GM18520 (cell line): ENCODE measurements around the gene UNC5B.

Experiments used
- ATAC-seq: cut with Tn5 transposase; IDR thresholded peaks from one replicate; pipeline ENCODE4 v1.9.1; 2021; ENCODE audit not compliant: unreplicated experiment

The UNC5B gene

DNA sequence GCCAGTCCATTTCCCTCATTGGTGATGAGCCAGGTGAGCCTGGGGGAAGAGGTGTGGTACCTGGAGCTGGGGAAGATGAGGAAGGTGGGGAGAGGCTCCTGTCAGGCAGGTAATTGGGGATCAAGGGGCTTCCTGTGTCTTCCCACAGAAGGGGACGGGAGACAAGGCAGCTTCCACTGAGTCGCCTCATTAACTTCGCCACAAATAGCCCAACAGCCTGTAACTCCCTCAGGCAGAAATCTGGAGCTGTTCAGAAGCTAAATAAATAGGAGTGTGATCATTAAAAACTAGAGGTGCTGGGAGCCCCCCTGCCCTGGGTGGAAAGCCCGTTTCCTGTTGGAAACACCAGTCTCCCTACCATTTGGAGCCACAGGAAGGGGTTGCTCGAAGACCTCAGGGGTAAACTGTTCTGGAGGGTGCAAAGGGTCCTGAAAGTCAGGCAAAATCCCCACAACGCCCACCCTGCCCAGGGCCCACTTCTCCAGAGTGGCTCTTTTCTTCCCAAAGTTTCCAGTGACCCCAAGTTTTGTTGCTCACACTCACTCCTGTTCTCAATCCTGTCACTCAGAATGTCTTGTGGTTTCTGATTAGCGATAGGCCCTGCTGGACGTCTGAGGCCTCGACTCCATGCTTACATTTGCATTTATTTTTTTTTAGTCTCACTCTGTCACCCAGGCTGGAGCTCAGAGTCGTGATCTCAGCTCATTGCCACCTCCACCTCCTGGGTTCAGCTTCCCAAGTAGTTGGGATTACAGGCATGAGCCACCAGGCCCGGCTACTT lies 25.7 kb downstream of the UNC5B start:
- no peak for ATAC-seq

DNA sequence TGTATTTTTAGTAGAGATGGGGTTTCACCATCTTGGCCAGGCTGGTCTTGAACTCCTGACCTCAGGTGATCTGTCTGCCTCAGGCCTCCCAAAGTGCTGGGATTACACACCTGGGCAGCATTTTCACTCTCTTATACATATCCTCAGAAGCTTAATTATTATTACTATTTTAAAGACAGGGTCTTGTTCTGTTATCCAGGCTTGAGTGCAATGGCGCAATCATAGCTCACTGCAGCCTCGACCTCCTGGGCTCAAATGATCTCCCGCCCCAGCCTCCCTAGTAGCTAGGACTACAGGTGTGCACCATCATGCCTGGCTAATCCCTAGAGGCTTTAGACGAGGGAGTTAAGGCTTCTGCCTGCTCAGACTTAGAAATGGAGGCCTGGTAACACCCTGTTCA lies 26.3 kb downstream of the UNC5B start:
- no peak for ATAC-seq

- ATAC-seq = no peak
These were observed 27.0 kb downstream of the UNC5B start for GRCh38 chr10:71239131-71239915.

DNA sequence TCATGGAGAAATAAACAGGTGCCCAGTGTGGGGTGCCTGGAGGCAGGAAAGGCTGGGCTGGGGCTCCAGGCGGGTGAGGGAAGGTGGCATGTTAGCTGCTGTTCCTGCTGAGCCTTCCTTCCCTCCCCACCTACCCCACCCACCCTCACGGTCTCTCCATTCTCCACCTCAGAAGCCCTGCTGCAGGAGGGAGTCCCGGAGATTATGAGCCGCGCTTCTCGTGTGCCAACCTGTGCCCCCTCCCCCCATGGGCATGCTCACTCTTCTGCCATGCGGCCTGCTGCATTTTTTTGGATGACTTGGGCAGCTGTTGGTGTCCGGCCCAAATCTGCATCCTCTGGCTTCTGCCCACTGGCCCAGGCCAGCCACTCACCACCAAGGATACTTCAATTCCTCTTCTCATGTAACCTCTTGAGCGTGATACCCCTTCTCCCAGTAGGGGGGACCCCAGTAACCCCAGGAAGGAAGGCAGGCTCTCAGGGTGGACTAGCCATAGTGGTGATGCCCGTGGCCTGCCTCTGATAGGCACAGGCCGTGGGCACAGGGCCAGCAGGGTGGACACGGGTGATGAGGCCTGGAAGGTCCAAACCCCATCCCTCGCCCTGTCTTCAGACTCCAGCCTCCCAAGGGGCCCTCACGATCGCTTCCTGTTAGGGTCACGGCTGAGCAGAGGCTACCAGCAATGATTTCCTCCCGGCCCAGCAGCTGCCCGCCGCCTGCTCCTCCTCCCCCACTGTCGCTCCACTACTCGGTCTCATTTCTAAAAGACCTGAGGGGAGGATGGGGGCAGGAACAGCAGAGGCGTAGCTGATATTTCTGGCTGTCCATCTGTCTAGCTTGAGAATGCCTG lies 27.8 kb downstream of the UNC5B start:
- no peak for ATAC-seq

DNA sequence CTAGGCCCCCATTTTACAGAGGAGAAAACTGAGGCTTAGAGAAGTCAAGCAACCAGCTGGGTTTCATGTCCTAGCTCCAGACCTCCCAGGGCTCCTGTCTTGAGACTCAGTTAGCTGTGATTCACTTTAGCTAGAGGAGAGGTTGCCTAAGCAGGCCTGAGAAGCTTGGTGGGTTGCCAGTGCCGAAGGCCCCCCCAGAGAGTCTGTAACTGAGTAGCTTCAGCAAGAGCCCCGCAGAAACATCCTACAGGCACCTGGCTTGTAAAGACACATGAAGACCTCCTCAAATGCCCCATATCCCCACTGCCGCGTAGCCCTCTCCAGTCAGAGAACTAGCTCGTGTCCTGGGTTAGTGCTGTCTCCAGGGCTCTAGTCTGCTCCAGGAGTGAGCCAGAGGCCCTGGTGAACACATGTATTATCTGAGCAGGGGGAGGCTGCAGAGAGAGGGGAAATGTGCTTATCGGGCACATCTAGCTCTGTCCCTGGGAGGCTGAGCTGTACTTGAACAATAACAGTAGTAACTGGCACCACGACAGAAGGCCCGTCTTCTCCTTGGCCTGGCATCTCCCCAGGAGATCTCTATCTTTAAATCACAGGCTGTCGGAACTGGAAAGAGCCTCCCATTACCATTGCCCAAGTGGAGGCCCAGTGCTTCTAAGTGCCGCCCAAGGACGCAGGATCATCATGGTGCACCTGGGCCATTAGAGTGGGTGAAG lies 28.9 kb downstream of the UNC5B start:
- ATAC-seq = no peak

DNA sequence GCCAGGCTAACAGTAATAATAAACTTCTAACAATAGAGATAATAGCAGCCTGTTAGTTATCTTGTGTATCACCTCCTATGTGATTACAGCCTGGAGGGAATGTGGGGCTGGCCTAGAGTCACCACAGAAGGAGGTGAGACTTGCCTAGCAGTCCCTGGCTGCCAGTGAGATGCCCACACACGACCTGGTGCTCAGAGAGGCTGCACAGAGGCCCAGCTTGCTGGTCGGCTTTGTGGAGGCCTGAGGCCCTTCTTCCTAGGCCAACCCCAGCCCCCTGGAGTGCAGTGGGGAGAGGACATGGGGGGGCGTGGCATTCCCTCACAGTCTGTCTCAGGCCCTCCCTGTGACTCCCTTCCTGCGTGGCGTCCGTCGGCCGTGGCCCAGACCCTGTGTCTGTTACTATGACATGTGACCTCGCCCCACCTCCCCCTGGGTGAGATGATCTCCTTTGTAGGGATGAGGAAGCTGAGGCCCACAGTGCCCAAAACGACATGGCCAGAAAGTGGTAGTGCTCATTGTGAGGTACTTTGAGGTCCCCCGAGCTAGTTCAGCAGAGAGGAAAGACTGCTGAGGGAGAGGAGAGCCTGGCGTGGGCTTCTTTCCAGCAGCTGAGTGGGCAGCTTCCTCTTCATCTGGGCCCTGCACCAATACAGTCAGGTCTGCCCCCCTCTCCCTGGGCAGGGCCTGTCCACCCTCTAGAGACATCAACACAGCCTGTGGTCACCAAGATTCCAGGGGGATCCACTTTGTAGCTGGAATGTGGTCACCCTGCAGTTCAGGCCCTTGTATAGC lies 29.7 kb downstream of the UNC5B start:
- no peak for ATAC-seq

DNA sequence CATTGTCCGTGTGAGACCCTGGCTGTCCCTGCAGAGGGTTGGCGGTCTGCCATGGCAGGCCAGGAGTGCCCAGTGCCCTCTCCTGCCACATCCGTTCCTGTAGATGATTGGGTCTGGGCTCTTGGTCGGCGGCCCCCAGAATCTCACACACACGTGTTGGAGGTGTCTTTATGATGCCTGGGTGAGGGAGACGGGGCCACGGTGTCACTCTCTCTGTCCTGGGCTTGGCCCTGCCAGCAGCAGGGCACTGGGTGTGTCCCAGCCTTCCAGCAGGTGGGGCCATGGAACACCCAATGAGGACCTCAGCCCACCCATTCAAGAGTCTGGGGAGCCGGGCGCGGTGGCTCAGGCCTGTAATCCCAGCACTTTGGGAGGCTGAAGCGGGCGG lies 30.2 kb downstream of the UNC5B start:
- ATAC-seq = no peak

DNA sequence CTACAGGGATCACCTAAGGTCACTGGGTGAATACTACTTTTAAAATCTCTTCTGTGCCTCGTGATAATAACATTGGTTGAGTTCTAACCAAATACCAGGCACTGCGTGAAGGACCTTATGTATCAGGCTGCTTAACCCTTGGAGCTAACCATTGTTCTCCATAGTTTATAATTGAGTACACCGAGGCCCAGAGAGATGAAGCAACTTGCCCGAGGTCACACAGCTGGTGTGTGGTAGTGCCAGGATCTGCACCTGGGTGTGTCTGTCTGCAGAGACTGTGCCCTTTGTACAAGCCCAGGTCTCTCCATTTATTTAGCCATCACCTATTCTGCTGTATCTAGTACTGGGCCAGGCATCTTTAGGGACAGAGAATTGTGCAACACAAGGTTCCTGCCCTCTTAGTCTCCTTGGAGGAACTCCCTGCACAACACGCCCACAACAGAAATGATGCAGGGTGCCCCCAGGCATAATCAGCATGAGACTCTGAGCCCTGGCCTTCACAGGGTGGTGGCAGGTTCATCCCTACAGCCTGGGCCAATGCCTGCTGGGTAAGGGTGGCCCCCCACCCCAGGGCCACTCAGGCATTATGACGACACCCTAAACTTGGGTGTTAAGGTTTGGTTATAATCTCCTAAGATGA lies 31.5 kb downstream of the UNC5B start:
- no peak for ATAC-seq

DNA sequence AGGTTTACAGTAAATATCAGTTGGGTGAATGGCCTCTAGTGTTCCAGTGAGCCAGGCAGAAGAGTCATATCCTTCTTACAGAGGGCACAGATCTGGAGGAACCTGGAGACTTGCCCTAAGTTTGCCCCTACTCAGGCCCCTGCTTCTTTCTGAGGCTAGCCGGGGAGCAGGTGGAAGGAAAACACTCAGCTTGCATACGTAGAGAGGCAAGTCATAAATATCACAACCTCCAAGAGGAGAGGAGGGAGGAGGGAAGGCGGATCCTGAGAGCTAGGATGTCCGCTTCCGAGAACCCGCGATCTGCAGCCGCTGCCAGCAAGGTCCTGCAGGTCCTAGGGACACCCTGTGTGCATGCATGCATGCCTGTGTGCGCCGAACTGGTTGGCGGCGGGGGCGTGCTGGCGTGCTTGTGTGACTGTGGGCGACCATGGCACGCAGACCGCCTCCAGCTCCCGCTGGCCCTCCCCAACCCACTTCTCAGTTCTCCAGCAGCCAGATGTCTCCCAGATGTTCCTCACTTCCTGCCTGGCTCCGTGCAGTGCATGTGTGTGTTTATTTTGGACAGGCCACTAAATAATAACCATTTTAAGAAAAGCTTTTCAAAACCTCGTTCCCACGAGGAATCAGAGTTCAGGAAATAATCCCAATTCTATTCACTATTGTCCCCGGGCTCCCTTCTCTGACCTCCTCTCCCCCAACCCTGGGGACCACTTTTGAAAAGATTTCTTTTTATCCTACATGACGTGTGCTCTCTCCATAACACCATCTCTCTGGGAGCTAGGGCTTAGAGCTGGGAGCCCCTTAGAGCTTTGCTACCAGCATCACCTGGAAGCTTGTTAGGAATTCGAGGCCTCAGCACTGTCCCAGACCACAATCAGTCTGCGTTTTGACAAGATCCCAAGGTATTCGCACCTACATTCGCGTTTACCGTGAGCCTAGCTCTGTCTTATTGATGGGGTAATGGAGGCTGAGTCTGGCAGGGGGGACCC lies 32.4 kb downstream of the UNC5B start:
- ATAC-seq = no peak

GRCh38 chr10:71245420-71246325 lies 33.3 kb downstream of the UNC5B start:
- ATAC-seq = no peak

- no peak for ATAC-seq
These were observed 34.4 kb downstream of the UNC5B start for GRCh38 chr10:71246591-71247413.

GRCh38 chr10:71247414-71247705 lies 35.0 kb downstream of the UNC5B start:
- no peak for ATAC-seq

DNA sequence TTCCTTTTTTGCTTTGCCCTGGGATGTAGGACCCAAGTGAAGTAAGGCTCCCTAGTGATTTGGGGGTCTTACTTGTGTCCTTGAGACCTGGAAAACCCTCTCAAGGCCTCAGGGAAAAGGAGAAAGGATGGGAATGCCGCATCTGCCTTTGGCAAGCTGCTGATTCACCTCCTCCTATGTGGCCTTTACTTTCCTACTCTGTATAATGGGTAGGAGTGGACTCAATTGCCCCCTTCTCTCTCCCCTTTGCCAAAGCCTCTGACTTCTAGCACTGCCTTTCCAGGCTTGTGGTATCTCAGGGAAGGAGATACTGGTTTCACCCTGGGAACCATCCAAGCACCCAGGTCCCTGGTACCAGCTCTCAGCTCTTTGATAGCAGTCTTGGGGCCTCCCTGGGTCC lies 35.4 kb downstream of the UNC5B start:
- no peak for ATAC-seq

- ATAC-seq = no peak
These were observed 35.8 kb downstream of the UNC5B start for GRCh38 chr10:71248210-71248609.

GRCh38 chr10:71249996-71250395 lies 37.6 kb downstream of the UNC5B start:
- no peak for ATAC-seq

DNA sequence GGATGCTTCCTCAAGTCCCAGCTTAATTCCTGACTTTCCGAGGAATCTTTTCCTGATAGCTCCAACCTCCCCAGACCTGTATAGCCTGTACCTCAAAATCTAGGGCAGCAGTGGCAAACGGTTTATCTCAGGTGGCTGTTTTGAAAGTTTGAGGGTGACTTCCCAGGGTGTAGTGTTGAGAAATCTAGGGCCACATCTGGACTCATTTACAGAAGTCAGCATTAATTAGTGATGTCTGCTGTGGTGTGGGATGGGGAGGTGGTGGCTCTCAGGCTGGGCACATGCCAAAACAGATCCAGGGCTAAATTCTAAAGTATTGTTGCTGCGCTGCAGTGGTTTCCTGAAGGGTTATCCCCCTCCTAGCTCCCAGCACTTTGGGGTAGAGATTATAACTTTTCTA lies 38.0 kb downstream of the UNC5B start:
- no peak for ATAC-seq

DNA sequence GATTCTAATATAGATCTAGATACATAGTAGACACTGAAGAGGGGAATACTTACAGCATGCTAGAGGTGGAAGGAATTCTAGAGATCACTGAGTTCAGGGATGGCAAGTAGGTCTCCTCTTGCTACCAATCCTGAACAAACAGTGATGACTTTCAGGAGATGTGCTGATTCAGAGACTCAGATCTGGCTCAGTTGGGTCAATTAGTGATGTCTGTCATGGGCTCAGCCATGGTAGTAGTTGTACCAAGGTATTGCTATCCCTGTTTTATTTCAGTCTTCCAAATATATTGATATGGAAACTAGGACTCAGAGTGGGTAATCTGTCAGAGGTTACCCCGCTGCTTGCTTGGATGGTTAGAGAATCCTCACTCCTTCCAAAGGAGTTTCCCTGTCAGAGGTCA lies 38.5 kb downstream of the UNC5B start:
- no peak for ATAC-seq
